Subcutaneous abdominal adipose tissue (tissue), 5 donors: ENCODE measurements around the gene LANCL2.

ENCODE experiments used
- H3K27ac ChIP-seq: one replicate; pipeline ENCODE4 v1.7.0; 2013; ENCODE audit warnings: low read depth, mild to moderate bottlenecking, inconsistent platforms, low read length, moderate library complexity
- H3K27me3 ChIP-seq, 5 donors: one replicate each; pipeline ENCODE4 v1.7.0; 2013; ENCODE audit warnings: low read length in 5 of 5, inconsistent platforms in 1 of 5; ENCODE audit not compliant: control insufficient read depth in 5 of 5, insufficient read depth in 4 of 5
- H3K36me3 ChIP-seq, 5 donors: one replicate each; pipeline ENCODE4 v1.7.0; 2013; ENCODE audit warnings: low read length in 5 of 5; ENCODE audit not compliant: control insufficient read depth in 5 of 5, insufficient read depth in 5 of 5
- H3K4me1 ChIP-seq, 5 donors: one replicate each; pipeline ENCODE4 v1.7.0; 2013; ENCODE audit warnings: low read length in 5 of 5, mild to moderate bottlenecking in 3 of 5, moderate library complexity in 1 of 5; ENCODE audit not compliant: control insufficient read depth in 5 of 5, insufficient read depth in 5 of 5
- H3K4me3 ChIP-seq, 5 donors: one replicate each; pipeline ENCODE4 v1.7.0; 2013; ENCODE audit warnings: low read length in 5 of 5, low read depth in 1 of 5
- H3K9ac ChIP-seq, 5 donors: one replicate each; pipeline ENCODE4 v1.7.0; 2013; ENCODE audit warnings: low read length in 5 of 5, mild to moderate bottlenecking in 4 of 5, moderate library complexity in 3 of 5
- H3K9me3 ChIP-seq, 5 donors: one replicate each; pipeline ENCODE4 v1.7.0; 2013; ENCODE audit warnings: low read length in 5 of 5; ENCODE audit not compliant: control insufficient read depth in 5 of 5
- donor health status: healthy.
- donor health status: healthy.
- donor health status: healthy.
- donor health status: healthy.
- donor health status: healthy.

The LANCL2 gene

GRCh38 chr7:55436457-55436856, 71.3 kb downstream of the LANCL2 start:
- Histone ChIP-seq H3K36me3 (peaks cover under 1 to 13% (median 3%) of the 10 kb centered on the region in 5 donors), H3K9me3 (no peaks in the 10 kb centered on the region), H3K27ac (no peak overlapping the region), H3K4me3 (no peak overlapping the region), H3K4me1 (peaks cover 0 to 3% (median 0%) of the 10 kb centered on the region in 5 donors), H3K9ac (no peak overlapping the region), H3K27me3 (no peaks in the 10 kb centered on the region)

GRCh38 chr7:55437375-55437774, 72.2 kb downstream of the LANCL2 start:
- no peaks in the 10 kb centered on the region for H3K9me3 ChIP-seq
- no peak overlapping the region for H3K9ac ChIP-seq
- no peak overlapping the region for H3K4me3 ChIP-seq
- peaks cover 0 to 3% (median 0%) of the 10 kb centered on the region in 5 donors for H3K4me1 ChIP-seq
- H3K27me3 ChIP-seq: no peaks in the 10 kb centered on the region
- no peak overlapping the region for H3K27ac ChIP-seq
- peaks cover 0 to 6% (median 0%) of the 10 kb centered on the region in 5 donors for H3K36me3 ChIP-seq

GRCh38 chr7:55438085-55438756, 73.1 kb downstream of the LANCL2 start:
- H3K27ac ChIP-seq: no peak overlapping the region
- H3K4me3 ChIP-seq: no peak overlapping the region
- no peaks in the 10 kb centered on the region for H3K27me3 ChIP-seq
- no peaks in the 10 kb centered on the region for H3K9me3 ChIP-seq
- H3K36me3 ChIP-seq: no peaks in the 10 kb centered on the region
- no peak overlapping the region for H3K9ac ChIP-seq
- peaks cover 0 to 3% (median 0%) of the 10 kb centered on the region in 5 donors for H3K4me1 ChIP-seq

- H3K9ac ChIP-seq: no peak overlapping the region
Measured at GRCh38 chr7:55438757-55439525, 73.8 kb downstream of the LANCL2 start.

GRCh38 chr7:55439627-55440026, 74.5 kb downstream of the LANCL2 start:
- H3K9ac ChIP-seq: no peak overlapping the region
- no peaks in the 10 kb centered on the region for H3K36me3 ChIP-seq
- H3K9me3 ChIP-seq: no peaks in the 10 kb centered on the region
- peaks cover 0 to 3% (median 0%) of the 10 kb centered on the region in 5 donors for H3K4me1 ChIP-seq
- no peaks in the 10 kb centered on the region for H3K27me3 ChIP-seq
- H3K4me3 ChIP-seq: no peak overlapping the region
- no peak overlapping the region for H3K27ac ChIP-seq

More at GRCh38 chr7:55438757-55439525, 73.8 kb downstream of the LANCL2 start:
- Histone ChIP-seq H3K27ac (no peak overlapping the region), H3K9me3 (no peaks in the 10 kb centered on the region), H3K4me3 (no peak overlapping the region), H3K36me3 (no peaks in the 10 kb centered on the region), H3K4me1 (peaks cover 0 to 3% (median 0%) of the 10 kb centered on the region in 5 donors), H3K27me3 (no peaks in the 10 kb centered on the region)

- H3K27ac ChIP-seq: no peak overlapping the region
- H3K36me3 ChIP-seq: no peaks in the 10 kb centered on the region
- H3K9ac ChIP-seq: no peak overlapping the region
- H3K4me3 ChIP-seq: no peak overlapping the region
- H3K4me1 ChIP-seq: peaks cover 0 to 3% (median 0%) of the 10 kb centered on the region in 5 donors
- H3K9me3 ChIP-seq: no peaks in the 10 kb centered on the region
- no peaks in the 10 kb centered on the region for H3K27me3 ChIP-seq
Measured at GRCh38 chr7:55440040-55440690, 75.0 kb downstream of the LANCL2 start.

GRCh38 chr7:55441002-55441401, 75.9 kb downstream of the LANCL2 start:
- H3K36me3 ChIP-seq: no peaks in the 10 kb centered on the region
- no peaks in the 10 kb centered on the region for H3K9me3 ChIP-seq
- H3K4me3 ChIP-seq: no peak overlapping the region
- no peak overlapping the region for H3K9ac ChIP-seq
- H3K27ac ChIP-seq: no peak overlapping the region
- H3K27me3 ChIP-seq: no peaks in the 10 kb centered on the region
- peaks cover 0 to 3% (median 0%) of the 10 kb centered on the region in 5 donors for H3K4me1 ChIP-seq

GRCh38 chr7:55441774-55442522, 76.8 kb downstream of the LANCL2 start:
- peaks cover 2 to 11% (median 8%) of the 10 kb centered on the region in 5 donors for H3K4me1 ChIP-seq
- H3K4me3 ChIP-seq: no peak overlapping the region
- no peaks in the 10 kb centered on the region for H3K36me3 ChIP-seq
- no peaks in the 10 kb centered on the region for H3K27me3 ChIP-seq
- H3K9ac ChIP-seq: no peak overlapping the region
- H3K27ac ChIP-seq: no peak overlapping the region
- H3K9me3 ChIP-seq: no peaks in the 10 kb centered on the region

- Histone ChIP-seq H3K9ac (no peak overlapping the region), H3K36me3 (no peaks in the 10 kb centered on the region), H3K9me3 (no peaks in the 10 kb centered on the region), H3K4me1 (peaks cover 2 to 27% (median 21%) of the 10 kb centered on the region in 5 donors), H3K4me3 (no peak overlapping the region), H3K27ac (no peak overlapping the region), H3K27me3 (peaks cover 0 to 4% (median 0%) of the 10 kb centered on the region in 5 donors)
Measured at GRCh38 chr7:55444786-55445185, 79.6 kb downstream of the LANCL2 start.
